IMR-90 (cell line): ENCODE data around the gene ZNF555. TPM values are rescaled to one million over a fixed set of nuclear protein-coding genes. Genes with fewer than 3 reads are reported as not detected.

Experiments used
- ATAC-seq: fragments of 200-7000 bp; cut with Tn5 transposase; 2 replicates; pipeline ENCODE4 v1.9.1; 2020; ENCODE audit warnings: low read depth, mild to moderate bottlenecking, moderate library complexity
- BruUV-seq: library from RNA; stranded (reverse); fragments of 400-500 nt; replicated peaks from 2 replicates; lab custom pipeline; 2021; lab: Mats Ljungman, UMichigan
- CTCF ChIA-PET: fragments of 300-600 bp; formaldehyde crosslinking; extraction: SDS; loops from one replicate; lab custom pipeline; 2021; ENCODE audit warnings: antibody characterized with exemption; lab: Yijun Ruan, JAX
- POLR2A ChIA-PET: fragments of 300-600 bp; sonication (Branson Sonifier 250); formaldehyde crosslinking; loops from one replicate; lab custom pipeline; 2022; ENCODE audit warnings: antibody characterized with exemption; ENCODE audit not compliant: unreplicated experiment; lab: Charles Lee
- DNase-seq: peaks from one replicate; pipeline ENCODE4 v3.0.0; 2013
- H2AFZ ChIP-seq: replicated peaks from 2 replicates; pipeline ENCODE3; 2013; ENCODE audit warnings: low read length, mild to moderate bottlenecking; ENCODE audit not compliant: poor library complexity
- H2AK5ac ChIP-seq: 2 replicates; pipeline ENCODE4 v1.6.1; 2013; ENCODE audit warnings: low read depth, low read length, inconsistent platforms
- H2AK9ac ChIP-seq: replicated peaks from 2 replicates; pipeline ENCODE3; 2013; ENCODE audit warnings: mild to moderate bottlenecking, low read depth, low read length, moderate library complexity; ENCODE audit not compliant: poor library complexity
- H2BK120ac ChIP-seq: 2 replicates; pipeline ENCODE4 v1.6.1; 2013; ENCODE audit warnings: low read depth, low read length, inconsistent platforms
- H2BK15ac ChIP-seq: 3 replicates; pipeline ENCODE4 v1.6.1; 2013; ENCODE audit warnings: low read depth, low read length, inconsistent platforms
- H2BK20ac ChIP-seq: 2 replicates; pipeline ENCODE4 v1.6.1; 2013; ENCODE audit warnings: low read depth, mild to moderate bottlenecking, inconsistent platforms, low read length, moderate library complexity
- H2BK5ac ChIP-seq: 2 replicates; pipeline ENCODE4 v1.6.1; 2013; ENCODE audit warnings: mild to moderate bottlenecking, low read depth, low read length, inconsistent platforms; ENCODE audit not compliant: poor library complexity, severe bottlenecking
- H3K14ac ChIP-seq: replicated peaks from 2 replicates; pipeline ENCODE4 v1.6.1; 2013; ENCODE audit warnings: low read depth, low read length, inconsistent platforms
- H3K18ac ChIP-seq: 2 replicates; pipeline ENCODE4 v1.6.1; 2013; ENCODE audit warnings: low read depth, low read length, control low read depth
- H3K23ac ChIP-seq: 2 replicates; pipeline ENCODE4 v1.6.1; 2013; ENCODE audit warnings: low read depth, low read length, inconsistent platforms
- H3K27ac ChIP-seq: 2 replicates; pipeline ENCODE4 v1.5.1; 2013; ENCODE audit warnings: mild to moderate bottlenecking, control low read depth, low read length; ENCODE audit not compliant: insufficient read depth
- H3K27me3 ChIP-seq: 2 replicates; pipeline ENCODE4 v1.6.1; 2013; ENCODE audit warnings: low read length; ENCODE audit not compliant: control insufficient read depth, insufficient read depth
- H3K36me3 ChIP-seq: 2 replicates; pipeline ENCODE4 v1.6.1; 2013; ENCODE audit warnings: low read length, mixed read lengths; ENCODE audit not compliant: control insufficient read depth, insufficient read depth
- H3K4ac ChIP-seq: 2 replicates; pipeline ENCODE4 v1.6.1; 2013; ENCODE audit warnings: low read depth, low read length, inconsistent platforms
- H3K4me1 ChIP-seq: 2 replicates; pipeline ENCODE4 v1.6.1; 2013; ENCODE audit warnings: low read length, mixed read lengths; ENCODE audit not compliant: control insufficient read depth, insufficient read depth
- H3K4me2 ChIP-seq: 2 replicates; pipeline ENCODE4 v1.6.1; 2013; ENCODE audit warnings: low read depth, mild to moderate bottlenecking, control low read depth, low read length, moderate library complexity
- H3K4me3 ChIP-seq: 2 replicates; pipeline ENCODE4 v1.5.1; 2013; ENCODE audit warnings: low read depth, mild to moderate bottlenecking, control low read depth, low read length, moderate library complexity; ENCODE audit not compliant: insufficient read depth
- H3K56ac ChIP-seq: 2 replicates; pipeline ENCODE4 v1.6.1; 2013; ENCODE audit warnings: low read length, inconsistent platforms; ENCODE audit not compliant: insufficient read depth; ENCODE audit errors: extremely low read depth
- H3K79me1 ChIP-seq, 2 experiments: 2 replicates each; pipeline ENCODE4 v1.6.1; 2013; ENCODE audit warnings: low read length in 2 of 2, inconsistent platforms in 1 of 2, low read depth in 1 of 2
- H3K9ac ChIP-seq: 2 replicates; pipeline ENCODE4 v1.6.1; 2013; ENCODE audit warnings: low read depth, low read length, control low read depth
- H3K9me1 ChIP-seq: 2 replicates; pipeline ENCODE4 v1.6.1; 2013; ENCODE audit warnings: low read length, inconsistent platforms; ENCODE audit not compliant: insufficient read depth
- H3K9me3 ChIP-seq: 2 replicates; pipeline ENCODE4 v1.6.1; 2013; ENCODE audit warnings: low read length; ENCODE audit not compliant: control insufficient read depth, insufficient read depth
- H4K20me1 ChIP-seq: 2 replicates; pipeline ENCODE4 v1.6.1; 2013; ENCODE audit warnings: low read length, inconsistent platforms; ENCODE audit not compliant: insufficient read depth
- H4K5ac ChIP-seq: 2 replicates; pipeline ENCODE4 v1.6.1; 2013; ENCODE audit warnings: mild to moderate bottlenecking, low read depth, low read length, control low read depth
- H4K8ac ChIP-seq, 2 experiments: 2 replicates each; pipeline ENCODE4 v1.6.1; 2013; ENCODE audit warnings: low read depth in 2 of 2, low read length in 2 of 2, control low read depth in 1 of 2, inconsistent platforms in 1 of 2
- H4K91ac ChIP-seq: 2 replicates; pipeline ENCODE4 v1.6.1; 2013; ENCODE audit warnings: low read depth, low read length, inconsistent platforms; ENCODE audit not compliant: insufficient read depth
- BHLHE40 ChIP-seq: fragments of 150-350 bp; IDR thresholded peaks from 2 replicates; pipeline ENCODE4 v1.6.1; 2016; ENCODE audit warnings: mild to moderate bottlenecking, low read depth, low read length
- CEBPB ChIP-seq: IDR thresholded peaks from 2 replicates; pipeline ENCODE4 v1.6.1; 2012; ENCODE audit warnings: low read depth, low read length, improper control_type of control experiment
- CHD1 ChIP-seq: IDR thresholded peaks from 2 replicates; pipeline ENCODE4 v1.6.1; 2012; ENCODE audit warnings: low read depth, low read length, improper control_type of control experiment
- FOS ChIP-seq: fragments of 150-350 bp; IDR thresholded peaks from 2 replicates; pipeline ENCODE4 v1.6.1; 2016; ENCODE audit warnings: low read depth, low read length
- MAFK ChIP-seq: IDR thresholded peaks from 2 replicates; pipeline ENCODE4 v1.6.1; 2012; ENCODE audit warnings: low read depth, low read length, improper control_type of control experiment
- MAZ ChIP-seq: IDR thresholded peaks from 2 replicates; pipeline ENCODE4 v1.6.1; 2012; ENCODE audit warnings: low read depth, mild to moderate bottlenecking, low read length, improper control_type of control experiment, moderate library complexity, borderline replicate concordance
- MXI1 ChIP-seq: IDR thresholded peaks from 2 replicates; pipeline ENCODE4 v1.6.1; 2012; ENCODE audit warnings: low read depth, mild to moderate bottlenecking, low read length, moderate library complexity, borderline replicate concordance
- NFE2L2 ChIP-seq: fragments of 150-350 bp; IDR thresholded peaks from 2 replicates; pipeline ENCODE4 v1.6.1; 2016; ENCODE audit warnings: low read depth, mild to moderate bottlenecking, low read length
- POLR2A ChIP-seq: IDR thresholded peaks from 2 replicates; pipeline ENCODE4 v1.6.1; 2012; ENCODE audit warnings: mild to moderate bottlenecking, low read depth, low read length
- RAD21 ChIP-seq: IDR thresholded peaks from 2 replicates; pipeline ENCODE4 v1.6.1; 2012; ENCODE audit warnings: low read length, improper control_type of control experiment
- RCOR1 ChIP-seq: IDR thresholded peaks from 2 replicates; pipeline ENCODE4 v1.6.1; 2012; ENCODE audit warnings: mild to moderate bottlenecking, low read length, improper control_type of control experiment; ENCODE audit not compliant: insufficient replicate concordance
- RFX5 ChIP-seq: IDR thresholded peaks from 2 replicates; pipeline ENCODE4 v1.8.0; 2012; ENCODE audit warnings: low read depth, mild to moderate bottlenecking, low read length, moderate library complexity
- SMC3 ChIP-seq: fragments of 150-350 bp; IDR thresholded peaks from 2 replicates; pipeline ENCODE4 v1.6.1; 2016; ENCODE audit warnings: low read depth, mild to moderate bottlenecking, antibody characterized with exemption, low read length, moderate library complexity
- WGBS, 2 experiments: methylation state at CpG; one replicate each; pipeline versions ENCODE4 v1.1.5 to v1.1.7; 2013; ENCODE audit warnings: missing lambda C conversion rate in 2 of 2; ENCODE audit not compliant: insufficient read length in 1 of 2; ENCODE audit errors: extremely low coverage in 2 of 2; 5-methylcytosine and 5-hydroxymethylcytosine counted together
- dilution Hi-C: fragments of 300-500 bp; cut with HindIII; formaldehyde crosslinking; loops from one replicate; pipeline ENCODE4 v1.14.3; 2018; ENCODE audit warnings: low sequenced_read_pairs; ENCODE audit not compliant: unreplicated experiment
- in situ Hi-C: fragments of 300-500 bp; cut with MboI; formaldehyde crosslinking; loops from 3 replicates; pipeline ENCODE4 v1.14.3; 2019; ENCODE audit warnings: low sequenced_read_pairs, inconsistent platforms, mixed read lengths
- intact Hi-C: fragments of 100-400 bp; cut with micrococcal nuclease; formaldehyde crosslinking; loops from 2 replicates; pipeline ENCODE4 v1.10.0; 2022
- polyA plus RNA-seq, 3 experiments: library from polyadenylated mRNA; depleted of rRNA; stranded (reverse); fragments of >200 nt; gene quantifications; 2 replicates each; pipeline ENCODE4 v1.2.3, GENCODE V29; 2012; ENCODE audit warnings: low replicate concordance in 1 of 3
- total RNA-seq: library from RNA; depleted of rRNA; stranded (reverse); fragments of >200 nt; gene quantifications from 2 replicates; pipeline ENCODE4 v1.2.3, GENCODE V29; 2012
- TF ChIP-seq, protein P1 (sequence below): fragments of 150-350 bp; IDR thresholded peaks from 2 replicates; pipeline ENCODE4 v1.6.1; 2016; ENCODE audit warnings: low read depth, mild to moderate bottlenecking, low read length, moderate library complexity, borderline replicate concordance
- TF ChIP-seq, protein P2 (sequence below): fragments of 150-350 bp; IDR thresholded peaks from 2 replicates; pipeline ENCODE4 v1.6.1; 2017; ENCODE audit warnings: mild to moderate bottlenecking, antibody characterized with exemption, low read length, low read depth
- TF ChIP-seq, protein P3 (sequence below): conservative IDR thresholded peaks from 2 replicates; pipeline ENCODE4 v1.5.1; 2012; ENCODE audit warnings: mild to moderate bottlenecking, low read depth, low read length, improper control_type of control experiment

ZNF555 gene
- total and polyA plus RNA-seq, 2 of the 4 experiments (the other 2 are of a cell fraction) = 2.8 to 9.7 TPM

DNA sequence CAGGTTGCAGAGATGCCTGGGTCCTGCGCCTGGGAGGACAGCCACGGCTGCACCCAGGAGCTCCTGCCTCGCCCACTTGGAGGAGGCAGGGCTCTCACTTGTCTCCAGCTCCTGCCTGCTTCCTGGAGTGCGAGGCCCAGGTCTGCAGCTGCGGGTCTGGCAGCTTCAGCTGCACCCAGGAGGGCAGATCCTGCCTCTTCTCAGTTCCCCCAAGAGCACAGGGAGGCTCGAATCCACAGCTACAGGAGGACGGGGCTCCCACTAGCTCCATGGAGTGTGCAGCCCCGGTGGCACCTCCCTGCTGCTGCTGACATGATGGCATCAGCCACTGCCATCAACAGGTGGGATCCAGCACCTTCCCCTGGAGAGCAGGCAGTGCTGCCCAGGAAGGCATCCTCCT lies 17.1 kb upstream of the ZNF555 start:
- POLR2A ChIA-PET = no interaction called here
- in situ Hi-C loops = no loop called here
- H3K9me3 ChIP-seq = peaks cover 19% of the 10 kb centered on the region
- no peak overlapping the region for H3K4ac ChIP-seq
- DNase-seq (no peak), ATAC-seq (no peak)
- intact Hi-C loops = no loop called here
- WGBS, 2 experiments = 77% methylated on average over 6 of the region's 8 CpGs; no CpG with 5 or more reads in 1 of the 2 experiments
- H3K4me3 ChIP-seq = no peak overlapping the region
- H3K27me3 ChIP-seq = no peaks in the 10 kb centered on the region
- H3K4me2 ChIP-seq = no peak overlapping the region
- no peak overlapping the region for H4K91ac ChIP-seq
- H2BK20ac ChIP-seq = no peak overlapping the region
- H3K14ac ChIP-seq = no peak overlapping the region
- H4K8ac ChIP-seq = no peak overlapping the region
- no peak overlapping the region for H3K27ac ChIP-seq
- no peaks in the 10 kb centered on the region; the same call in 1 of the 2 replicates for H3K4me1 ChIP-seq
- no peak overlapping the region for H2BK15ac ChIP-seq
- no peak overlapping the region for H2BK5ac ChIP-seq
- no peak overlapping the region for H3K9ac ChIP-seq
- no peak overlapping the region for H4K5ac ChIP-seq
- peaks cover 21% of the 10 kb centered on the region; the same call in 1 of the 2 replicates for H3K36me3 ChIP-seq
- no peaks in the 10 kb centered on the region for H4K20me1 ChIP-seq
- no peak overlapping the region for H2AK9ac ChIP-seq
- H2BK120ac ChIP-seq = no peak overlapping the region
- TF ChIP-seq RAD21 (no peak), MAZ (no peak), RFX5 (no peak), BHLHE40 (no peak), FOS (no peak), RCOR1 (no peak), MAFK (no peak), MXI1 (no peak), POLR2A (no peak), CEBPB (no peak), CHD1 (no peak), NFE2L2 (no peak), SMC3 (no peak)
- TF ChIP-seq, protein P1, sequence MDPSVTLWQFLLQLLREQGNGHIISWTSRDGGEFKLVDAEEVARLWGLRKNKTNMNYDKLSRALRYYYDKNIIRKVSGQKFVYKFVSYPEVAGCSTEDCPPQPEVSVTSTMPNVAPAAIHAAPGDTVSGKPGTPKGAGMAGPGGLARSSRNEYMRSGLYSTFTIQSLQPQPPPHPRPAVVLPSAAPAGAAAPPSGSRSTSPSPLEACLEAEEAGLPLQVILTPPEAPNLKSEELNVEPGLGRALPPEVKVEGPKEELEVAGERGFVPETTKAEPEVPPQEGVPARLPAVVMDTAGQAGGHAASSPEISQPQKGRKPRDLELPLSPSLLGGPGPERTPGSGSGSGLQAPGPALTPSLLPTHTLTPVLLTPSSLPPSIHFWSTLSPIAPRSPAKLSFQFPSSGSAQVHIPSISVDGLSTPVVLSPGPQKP = no peak
- TF ChIP-seq, protein P2, sequence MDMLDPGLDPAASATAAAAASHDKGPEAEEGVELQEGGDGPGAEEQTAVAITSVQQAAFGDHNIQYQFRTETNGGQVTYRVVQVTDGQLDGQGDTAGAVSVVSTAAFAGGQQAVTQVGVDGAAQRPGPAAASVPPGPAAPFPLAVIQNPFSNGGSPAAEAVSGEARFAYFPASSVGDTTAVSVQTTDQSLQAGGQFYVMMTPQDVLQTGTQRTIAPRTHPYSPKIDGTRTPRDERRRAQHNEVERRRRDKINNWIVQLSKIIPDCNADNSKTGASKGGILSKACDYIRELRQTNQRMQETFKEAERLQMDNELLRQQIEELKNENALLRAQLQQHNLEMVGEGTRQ = no peak
- TF ChIP-seq, protein P3, sequence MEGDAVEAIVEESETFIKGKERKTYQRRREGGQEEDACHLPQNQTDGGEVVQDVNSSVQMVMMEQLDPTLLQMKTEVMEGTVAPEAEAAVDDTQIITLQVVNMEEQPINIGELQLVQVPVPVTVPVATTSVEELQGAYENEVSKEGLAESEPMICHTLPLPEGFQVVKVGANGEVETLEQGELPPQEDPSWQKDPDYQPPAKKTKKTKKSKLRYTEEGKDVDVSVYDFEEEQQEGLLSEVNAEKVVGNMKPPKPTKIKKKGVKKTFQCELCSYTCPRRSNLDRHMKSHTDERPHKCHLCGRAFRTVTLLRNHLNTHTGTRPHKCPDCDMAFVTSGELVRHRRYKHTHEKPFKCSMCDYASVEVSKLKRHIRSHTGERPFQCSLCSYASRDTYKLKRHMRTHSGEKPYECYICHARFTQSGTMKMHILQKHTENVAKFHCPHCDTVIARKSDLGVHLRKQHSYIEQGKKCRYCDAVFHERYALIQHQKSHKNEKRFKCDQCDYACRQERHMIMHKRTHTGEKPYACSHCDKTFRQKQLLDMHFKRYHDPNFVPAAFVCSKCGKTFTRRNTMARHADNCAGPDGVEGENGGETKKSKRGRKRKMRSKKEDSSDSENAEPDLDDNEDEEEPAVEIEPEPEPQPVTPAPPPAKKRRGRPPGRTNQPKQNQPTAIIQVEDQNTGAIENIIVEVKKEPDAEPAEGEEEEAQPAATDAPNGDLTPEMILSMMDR = no peak
- CTCF ChIA-PET = no interaction called here
- 0 out of 2 replicates have a peak, but pooled peaks cover 4% of the 10 kb centered on the region for H3K9me1 ChIP-seq
- dilution Hi-C loops = no loop called here
- H2AK5ac ChIP-seq = no peak overlapping the region
- peaks cover 6 to 11% of the 10 kb centered on the region in 2 experiments; a peak in 2 of 4 replicates for H3K79me1 ChIP-seq
- no peak overlapping the region for H3K18ac ChIP-seq
- H3K23ac ChIP-seq = no peak overlapping the region
- H3K56ac ChIP-seq = no peak overlapping the region
- H2AFZ ChIP-seq = no peak overlapping the region
- BruUV-seq = no TSS peak
